GM19240 (cell line): Measurements from ENCODE around the gene DCUN1D2.

Experiments
- DNase-seq: peaks from one replicate; pipeline ENCODE4 v3.0.0; 2011; ENCODE audit warnings: low spot score; ENCODE audit not compliant: insufficient read length

Gene DCUN1D2

DNA sequence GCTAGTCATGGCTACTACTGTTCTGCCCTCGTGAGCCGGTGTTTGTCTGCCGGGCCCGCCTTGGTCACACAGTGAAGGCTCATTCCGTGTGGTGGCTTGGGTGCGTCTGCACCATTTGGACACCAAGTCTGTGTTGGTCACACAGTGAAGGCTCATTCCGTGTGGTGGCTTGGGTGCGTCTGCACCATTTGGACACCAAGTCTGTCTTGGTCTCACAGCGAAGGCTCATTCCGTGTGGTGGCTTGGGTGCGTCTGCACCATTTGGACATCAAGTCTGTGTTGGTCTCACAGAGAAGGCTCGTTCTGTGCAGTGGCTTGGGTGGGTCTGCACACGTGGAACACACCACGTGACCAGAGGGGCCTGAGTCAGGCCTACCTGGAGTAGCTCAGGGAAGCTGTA is 29.0 kb upstream of the DCUN1D2 start:
- DNase-seq: no peak

DNA sequence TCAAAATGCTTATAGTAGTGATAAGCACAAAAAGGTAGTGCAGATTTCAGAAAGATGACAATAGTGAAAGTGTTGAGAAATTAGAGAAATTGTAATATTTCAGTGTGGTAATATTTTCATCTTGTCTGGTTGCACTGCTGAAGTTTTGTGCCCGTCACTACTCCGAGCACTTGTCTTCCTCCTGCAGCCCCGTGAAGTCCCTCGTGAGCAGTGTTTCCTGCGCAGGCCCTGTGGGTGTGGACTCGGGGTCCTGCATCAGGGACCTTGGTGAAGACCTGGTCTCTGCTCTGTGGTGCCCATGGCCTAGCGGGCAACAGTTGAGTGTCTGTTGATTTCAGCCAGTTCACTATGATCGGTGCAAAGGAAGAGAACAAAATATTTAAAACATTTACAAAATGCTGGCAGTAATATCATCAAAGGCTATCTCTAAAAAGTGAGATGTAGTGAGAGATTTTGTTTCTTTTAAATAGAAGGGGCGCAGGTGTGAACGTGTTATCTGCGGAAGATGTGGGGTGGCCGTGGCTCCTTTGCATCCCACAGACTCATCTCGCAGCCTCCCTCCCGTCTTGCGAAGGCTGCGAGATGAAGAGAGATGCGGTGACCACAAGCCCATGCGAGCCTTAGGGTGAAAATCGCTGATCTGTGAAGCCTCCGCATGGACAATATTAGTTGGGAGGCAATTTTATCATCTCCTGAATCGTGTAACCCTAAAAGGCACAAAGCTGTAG is 27.7 kb upstream of the DCUN1D2 start:
- DNase-seq: no peak

GRCh38 chr13:113514847-113515246 is 24.3 kb upstream of the DCUN1D2 start:
- DNase-seq: no peak

DNA sequence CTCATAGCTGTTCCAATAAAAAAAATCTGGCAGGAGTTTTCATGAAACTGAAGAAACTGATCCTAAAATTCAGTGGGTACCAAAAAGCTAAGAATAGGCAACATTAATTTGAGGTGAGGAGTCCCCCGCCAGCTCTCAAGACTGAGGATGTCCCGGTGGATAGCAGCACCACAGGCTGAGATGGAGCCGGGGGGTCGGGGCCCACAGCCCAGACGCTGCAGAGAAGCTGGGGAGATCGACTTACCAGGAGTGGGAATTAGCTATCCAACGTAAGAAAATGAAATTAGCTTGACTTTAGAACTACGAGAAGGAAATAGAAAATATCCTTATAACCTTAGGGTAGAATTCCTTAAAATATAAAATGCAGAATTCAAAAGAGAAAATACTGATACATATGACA is 23.2 kb upstream of the DCUN1D2 start:
- DNase-seq: no peak

DNA sequence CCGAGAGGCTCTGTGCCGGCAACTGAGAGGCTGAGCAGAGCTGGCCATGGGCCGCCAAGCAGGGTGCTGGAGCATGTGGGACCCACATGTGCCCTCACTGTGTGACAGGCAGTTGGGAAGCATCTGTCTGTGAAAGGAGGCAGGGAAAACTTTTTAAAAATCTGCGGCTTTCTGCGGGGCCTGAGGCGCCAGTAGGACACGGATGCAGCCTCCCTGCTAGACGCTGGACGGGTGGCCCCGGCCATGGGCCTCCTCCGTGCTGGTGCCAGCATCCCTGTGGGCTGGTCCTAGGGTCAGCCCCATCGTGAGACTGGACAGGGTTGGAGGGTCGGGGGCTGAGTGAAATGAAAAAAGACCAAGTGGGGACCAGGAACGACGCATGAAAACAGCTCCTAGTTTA is 20.9 kb upstream of the DCUN1D2 start:
- DNase-seq: no peak

DNA sequence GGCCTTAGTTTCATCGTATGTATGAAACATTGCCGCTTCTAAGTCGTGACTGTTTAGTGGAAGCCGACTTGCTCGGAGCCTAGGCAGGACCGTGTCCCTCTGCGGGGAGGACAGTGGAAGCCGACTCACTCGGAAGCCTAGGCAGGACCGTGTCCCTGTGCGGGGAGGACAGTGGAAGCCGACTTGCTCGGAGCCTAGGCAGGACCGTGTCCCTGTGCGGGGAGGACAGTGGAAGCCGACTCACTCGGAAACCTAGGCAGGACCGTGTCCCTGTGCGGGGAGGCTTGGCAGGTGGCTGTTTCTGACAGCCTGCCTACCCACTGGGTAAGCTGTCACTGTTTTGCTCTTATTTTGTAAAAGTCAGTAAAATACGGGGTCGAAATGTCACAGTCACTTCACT is 20.4 kb upstream of the DCUN1D2 start:
- DNase-seq: no peak

- DNase-seq: no peak
These were observed 19.5 kb upstream of the DCUN1D2 start for GRCh38 chr13:113509989-113510388.

DNA sequence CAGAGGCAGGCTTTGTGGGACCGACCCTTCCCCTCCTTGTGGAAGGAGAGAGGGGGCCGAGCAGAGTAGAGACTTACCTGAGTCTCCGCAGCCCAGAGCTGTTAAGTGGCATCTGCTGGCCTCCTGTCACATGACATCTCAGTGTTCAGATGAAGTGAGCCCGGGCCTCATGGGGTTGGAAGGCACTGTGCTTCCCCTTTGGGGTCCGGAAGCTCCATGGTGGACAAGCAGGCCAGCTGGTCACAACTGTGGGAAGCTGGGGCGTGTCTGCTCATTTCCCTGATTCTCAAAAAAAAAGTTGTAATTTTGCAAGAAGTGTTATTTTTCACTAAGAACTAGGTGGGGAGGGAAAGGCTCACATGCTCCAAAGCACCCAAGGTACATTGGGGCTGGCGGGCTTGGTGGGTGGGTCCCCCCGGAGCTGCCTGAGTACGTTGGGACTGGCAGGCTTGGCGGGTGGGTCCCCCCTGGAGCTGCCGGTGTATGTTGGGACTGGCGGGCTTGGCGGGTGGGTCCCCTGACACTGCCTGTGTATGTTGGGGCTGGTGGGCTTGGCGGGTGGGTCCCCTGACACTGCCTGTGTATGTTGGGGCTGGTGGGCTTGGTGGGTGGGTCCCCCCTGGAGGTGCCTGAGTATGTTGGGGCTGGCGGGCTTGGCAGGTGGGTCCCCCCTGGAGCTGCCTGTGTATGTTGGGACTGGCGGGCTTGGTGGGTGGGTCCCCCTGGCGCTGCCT is 18.2 kb upstream of the DCUN1D2 start:
- DNase-seq: no peak

DNA sequence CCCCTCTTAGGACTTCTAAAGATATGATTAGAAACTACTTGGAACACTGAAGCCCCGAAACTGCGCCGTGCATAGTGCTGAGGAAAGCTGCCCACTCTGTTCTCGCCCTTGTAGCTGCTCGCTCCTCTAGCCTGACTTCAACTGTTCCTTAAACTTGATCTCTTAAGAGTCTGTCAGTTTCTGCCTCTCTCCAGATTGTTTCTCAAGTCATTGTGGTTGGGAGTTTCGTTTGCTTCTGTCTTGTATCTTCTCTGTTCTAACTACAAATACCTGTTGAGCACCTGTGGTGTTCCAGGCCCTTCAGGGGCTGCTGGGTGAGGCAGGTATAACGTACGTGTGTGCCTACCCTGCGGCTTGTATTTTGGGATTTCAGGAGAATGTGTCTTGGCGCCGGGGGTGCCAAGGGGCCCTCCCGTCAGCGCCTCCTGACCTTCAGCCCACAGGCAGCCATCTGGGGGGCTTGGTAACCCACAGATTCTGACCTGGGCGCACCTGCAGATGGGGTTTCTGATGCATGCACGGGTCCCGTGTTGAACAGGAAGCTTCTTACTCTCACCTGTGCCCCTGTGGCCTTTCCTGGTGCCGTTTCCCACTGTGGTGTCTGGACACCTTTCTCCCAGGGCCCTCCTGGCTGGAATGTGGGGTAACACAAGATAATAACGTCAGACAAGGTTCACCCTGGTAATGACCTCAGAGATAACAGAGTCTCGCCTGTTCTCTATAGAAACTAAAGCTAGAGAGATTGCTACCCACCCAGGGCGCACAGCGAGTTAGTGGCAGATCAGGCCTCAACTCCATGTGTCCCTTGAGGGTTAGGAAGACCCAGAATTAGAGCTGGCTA is 17.2 kb upstream of the DCUN1D2 start:
- DNase-seq: no peak

DNA sequence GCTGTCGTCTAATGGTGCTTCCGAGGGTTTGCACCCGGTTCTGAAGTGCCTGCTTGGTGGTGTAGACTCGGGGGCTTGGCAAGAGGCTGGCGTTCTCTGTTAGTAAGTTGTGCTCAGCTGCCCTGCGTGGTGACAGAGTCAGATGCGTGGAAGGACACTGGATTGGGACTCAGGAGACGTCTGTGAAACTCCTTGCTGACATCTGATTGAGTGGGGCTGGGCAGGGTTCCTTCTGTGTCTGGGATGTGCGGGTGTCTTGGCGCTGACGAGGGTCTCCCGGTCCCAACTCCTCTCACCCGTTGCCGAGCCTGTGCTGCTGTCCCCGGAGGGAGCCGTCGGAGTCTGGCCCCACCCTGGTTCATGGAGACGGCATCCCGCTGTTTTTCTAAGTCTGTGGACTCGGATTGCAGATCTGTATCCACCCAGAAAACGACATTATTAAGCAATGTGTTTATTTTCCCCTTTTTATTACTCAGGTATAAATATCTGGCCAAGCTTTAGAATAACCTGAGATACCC is 16.4 kb upstream of the DCUN1D2 start:
- no peak for DNase-seq

GRCh38 chr13:113506025-113506685 is 15.6 kb upstream of the DCUN1D2 start:
- DNase-seq: no peak

DNA sequence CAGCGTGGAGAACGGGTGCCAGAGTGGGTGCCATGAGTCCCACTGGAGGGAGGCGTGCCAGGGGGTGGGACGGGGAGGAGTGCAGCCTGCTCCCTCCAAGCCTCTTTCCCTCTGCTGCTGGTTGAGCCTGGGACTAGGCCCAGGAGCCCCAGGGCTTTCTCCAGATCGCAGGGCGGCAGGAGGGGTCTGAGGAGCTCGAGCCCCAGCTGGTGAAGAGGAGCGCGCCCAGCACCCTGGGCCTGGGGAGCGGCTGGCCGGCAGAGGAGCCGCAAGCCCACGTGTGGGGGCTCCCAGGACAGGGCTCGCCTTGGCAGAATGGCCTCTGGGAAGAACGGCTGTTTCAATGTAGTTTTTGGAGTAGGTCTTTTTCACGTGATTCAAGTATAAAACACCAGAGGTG is 12.2 kb upstream of the DCUN1D2 start:
- DNase-seq: no peak

GRCh38 chr13:113500530-113501265 is 10.2 kb upstream of the DCUN1D2 start:
- DNase-seq: no peak

GRCh38 chr13:113499936-113500335 is 9.4 kb upstream of the DCUN1D2 start:
- no peak for DNase-seq

DNA sequence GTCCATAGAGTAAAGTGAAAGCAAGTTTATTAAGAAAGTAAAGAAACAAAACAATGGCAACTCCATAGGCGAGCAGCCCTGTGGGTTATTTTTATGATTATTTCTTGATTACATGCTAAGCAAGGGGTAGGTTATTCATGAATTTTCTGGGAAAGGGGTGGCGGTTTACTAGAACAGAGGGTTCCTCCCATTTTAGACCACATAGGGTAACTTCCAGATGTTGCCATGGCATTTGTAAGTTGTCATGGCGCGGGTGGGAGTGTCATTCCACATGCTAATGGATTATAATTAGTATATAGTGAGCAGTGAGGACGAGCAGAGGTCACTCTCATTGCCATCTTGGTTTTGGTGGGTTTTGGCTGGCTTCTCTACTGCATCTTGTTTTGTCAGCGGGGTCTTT is 8.4 kb upstream of the DCUN1D2 start:
- no peak for DNase-seq

DNA sequence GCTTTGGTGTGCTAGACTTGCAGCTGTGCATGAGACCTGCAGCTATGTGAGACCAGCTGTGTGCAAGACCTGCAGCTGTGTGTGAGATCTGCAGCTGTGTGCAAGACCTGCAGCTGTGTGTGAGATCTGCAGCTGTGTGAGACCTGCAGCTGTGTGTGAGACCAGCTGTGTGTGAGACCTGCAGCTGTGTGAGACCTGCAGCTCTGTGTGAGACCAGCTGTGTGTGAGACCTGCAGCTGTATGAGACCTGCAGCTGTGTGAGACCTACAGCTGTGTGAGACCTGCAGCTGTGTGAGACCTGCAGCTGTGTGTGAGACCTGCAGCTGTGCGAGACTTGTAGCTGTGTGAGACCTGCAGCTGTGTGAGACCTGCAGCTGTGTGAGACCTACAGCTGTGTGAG is 6.7 kb upstream of the DCUN1D2 start:
- DNase-seq: no peak

GRCh38 chr13:113495494-113496210 is 5.1 kb upstream of the DCUN1D2 start:
- DNase-seq: no peak

- DNase-seq: no peak
These were observed 2.9 kb upstream of the DCUN1D2 start for GRCh38 chr13:113493315-113493951.

DNA sequence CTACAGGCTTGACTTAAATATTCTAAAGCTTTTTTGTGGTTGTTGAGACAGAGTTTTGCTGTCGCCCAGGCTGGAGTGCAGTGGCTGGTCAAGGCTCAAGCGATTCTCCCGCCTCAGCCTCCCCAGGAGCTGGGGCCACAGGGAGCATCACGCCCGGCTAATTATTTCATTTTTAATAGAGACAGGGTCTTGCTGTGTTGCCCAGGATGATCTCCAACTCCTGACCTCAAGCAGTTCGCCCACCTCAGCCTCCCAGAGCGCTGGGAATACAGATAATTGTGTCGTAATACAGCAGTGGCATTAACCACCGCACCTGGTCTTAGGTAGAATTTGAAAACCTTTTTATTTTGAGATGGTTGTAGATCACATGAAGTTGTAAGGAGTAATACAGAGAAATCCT is 1.5 kb upstream of the DCUN1D2 start:
- no peak for DNase-seq
